ENCODE measurements around the gene GPR26.
"Not testable (repeated sequence)": the region's sequence is repeated elsewhere in the genome, so short reads cannot be mapped to it uniquely, and the experiment has no call there.

GPR26 gene

GRCh38 chr10:123715546-123715945 lies 49.4 kb downstream of the GPR26 start:
- peaks cover 4% of the 10 kb centered on the region for H3K27me3 ChIP-seq (replicated peaks; ENCODE audit: control insufficient read depth, insufficient read depth, low read length)
- no peak overlapping the region for H3K9ac ChIP-seq (ENCODE audit: low read length)
- H3K4me1 ChIP-seq (ENCODE audit: control insufficient read depth, insufficient read depth, low read length) = no peaks in the 10 kb centered on the region
- no peak overlapping the region for H3K4me3 ChIP-seq (ENCODE audit: low read length)
- H3K36me3 ChIP-seq (ENCODE audit: control insufficient read depth, insufficient read depth, low read length, severe bottlenecking) = no peaks in the 10 kb centered on the region
- H3K9me3 ChIP-seq (ENCODE audit: control insufficient read depth, low read length) = peaks cover 19% of the 10 kb centered on the region
- no peak for DNase-seq (ENCODE audit: low read depth)

- no peak overlapping the region for H3K9ac ChIP-seq (ENCODE audit: low read length)
- H3K9me3 ChIP-seq (ENCODE audit: control insufficient read depth, low read length) = peaks cover 23% of the 10 kb centered on the region
- H3K4me3 ChIP-seq (ENCODE audit: low read length) = no peak overlapping the region
- H3K4me1 ChIP-seq (ENCODE audit: control insufficient read depth, insufficient read depth, low read length) = no peaks in the 10 kb centered on the region
- no peak for DNase-seq (ENCODE audit: low read depth)
- peaks cover 7% of the 10 kb centered on the region for H3K27me3 ChIP-seq (replicated peaks; ENCODE audit: control insufficient read depth, insufficient read depth, low read length)
- H3K36me3 ChIP-seq (ENCODE audit: control insufficient read depth, insufficient read depth, low read length, severe bottlenecking) = no peaks in the 10 kb centered on the region
These were observed 51.2 kb downstream of the GPR26 start for GRCh38 chr10:123717336-123717735.

GRCh38 chr10:123718544-123719060 lies 52.4 kb downstream of the GPR26 start:
- Histone ChIP-seq H3K9ac (ENCODE audit: low read length) (no peak overlapping the region), H3K27me3 (replicated peaks; ENCODE audit: control insufficient read depth, insufficient read depth, low read length) (peaks cover 17% of the 10 kb centered on the region), H3K36me3 (ENCODE audit: control insufficient read depth, insufficient read depth, low read length, severe bottlenecking) (no peaks in the 10 kb centered on the region), H3K4me3 (ENCODE audit: low read length) (no peak overlapping the region), H3K4me1 (ENCODE audit: control insufficient read depth, insufficient read depth, low read length) (no peaks in the 10 kb centered on the region), H3K9me3 (ENCODE audit: control insufficient read depth, low read length) (peaks cover 23% of the 10 kb centered on the region)
- no peak for DNase-seq (ENCODE audit: low read depth)

- DNase-seq (ENCODE audit: low read depth) = no peak
- Histone ChIP-seq H3K4me1 (ENCODE audit: control insufficient read depth, insufficient read depth, low read length) (no peaks in the 10 kb centered on the region), H3K36me3 (ENCODE audit: control insufficient read depth, insufficient read depth, low read length, severe bottlenecking) (no peaks in the 10 kb centered on the region)
These were observed 54.4 kb downstream of the GPR26 start for GRCh38 chr10:123720536-123720935.

DNA sequence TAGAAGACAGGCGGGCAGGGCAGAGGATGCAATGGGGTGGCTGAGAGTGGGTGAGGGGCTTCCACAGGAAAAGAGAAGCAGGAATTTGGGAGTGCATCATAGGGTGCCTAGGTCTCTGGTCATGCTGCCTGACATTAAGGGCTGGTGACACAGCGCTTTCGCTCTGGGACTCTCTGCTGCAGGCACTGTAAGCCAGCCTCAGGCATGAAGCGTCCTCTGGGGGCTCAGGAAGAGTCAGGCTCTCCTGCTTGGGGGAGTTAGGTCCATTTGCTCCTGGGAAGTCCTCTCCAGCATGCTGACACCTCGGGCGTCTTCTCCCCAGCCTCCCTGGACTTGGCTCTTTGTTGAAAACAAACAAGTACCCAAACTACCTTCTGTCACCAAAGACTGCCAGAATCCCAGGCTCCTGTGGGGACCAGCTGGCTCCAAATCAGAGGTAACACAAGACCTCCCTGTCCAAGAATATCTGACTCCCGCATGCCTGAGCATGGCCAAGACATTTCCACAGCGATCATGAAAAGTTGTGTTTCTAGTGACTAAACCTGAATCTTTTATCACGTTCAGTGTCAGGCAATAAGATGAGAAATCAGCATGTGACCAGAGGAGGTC lies 55.4 kb downstream of the GPR26 start:
- H3K4me1 ChIP-seq (ENCODE audit: control insufficient read depth, insufficient read depth, low read length) = no peaks in the 10 kb centered on the region
- H3K36me3 ChIP-seq (ENCODE audit: control insufficient read depth, insufficient read depth, low read length, severe bottlenecking) = no peaks in the 10 kb centered on the region
- H3K4me3 ChIP-seq (ENCODE audit: low read length) = no peak overlapping the region
- peaks cover 19% of the 10 kb centered on the region for H3K27me3 ChIP-seq (replicated peaks; ENCODE audit: control insufficient read depth, insufficient read depth, low read length)
- no peak for DNase-seq (ENCODE audit: low read depth)
- peaks cover 16% of the 10 kb centered on the region for H3K9me3 ChIP-seq (ENCODE audit: control insufficient read depth, low read length)
- H3K9ac ChIP-seq (ENCODE audit: low read length) = no peak overlapping the region

More at GRCh38 chr10:123720536-123720935, 54.4 kb downstream of the GPR26 start:
- Histone ChIP-seq H3K4me3 (ENCODE audit: low read length) (no peak overlapping the region), H3K9me3 (ENCODE audit: control insufficient read depth, low read length) (peaks cover 21% of the 10 kb centered on the region), H3K27me3 (replicated peaks; ENCODE audit: control insufficient read depth, insufficient read depth, low read length) (peaks cover 17% of the 10 kb centered on the region), H3K9ac (ENCODE audit: low read length) (no peak overlapping the region)

- Histone ChIP-seq H3K9me3 (ENCODE audit: control insufficient read depth, low read length) (peaks cover 16% of the 10 kb centered on the region), H3K27me3 (replicated peaks; ENCODE audit: control insufficient read depth, insufficient read depth, low read length) (peaks cover 24% of the 10 kb centered on the region), H3K4me1 (ENCODE audit: control insufficient read depth, insufficient read depth, low read length) (no peaks in the 10 kb centered on the region), H3K4me3 (ENCODE audit: low read length) (no peak overlapping the region), H3K9ac (ENCODE audit: low read length) (no peak overlapping the region), H3K36me3 (ENCODE audit: control insufficient read depth, insufficient read depth, low read length, severe bottlenecking) (no peaks in the 10 kb centered on the region)
- no peak for DNase-seq (ENCODE audit: low read depth)
These were observed 56.2 kb downstream of the GPR26 start for GRCh38 chr10:123722351-123722750.

DNA sequence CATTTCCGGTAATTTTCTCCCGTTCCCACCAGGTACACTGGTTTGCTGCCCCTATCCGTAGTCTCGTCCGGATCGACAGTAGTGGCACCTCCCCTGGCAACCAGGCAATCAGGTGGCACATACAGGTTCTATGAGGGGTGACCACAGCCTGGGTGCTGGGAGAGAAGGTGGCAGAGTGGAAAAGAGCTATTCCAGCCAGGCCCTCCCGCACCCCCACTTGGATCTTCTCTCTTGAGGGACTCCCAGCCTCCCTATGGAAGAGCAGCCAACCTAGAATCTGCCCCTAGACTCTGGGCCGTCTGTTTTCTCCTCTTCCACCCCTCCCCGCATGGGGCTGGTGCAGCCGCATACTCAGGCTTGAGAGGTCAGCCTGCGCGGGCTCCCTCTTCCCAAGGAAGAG lies 58.6 kb downstream of the GPR26 start:
- Histone ChIP-seq H3K4me3 (ENCODE audit: low read length) (no peak overlapping the region), H3K27me3 (replicated peaks; ENCODE audit: control insufficient read depth, insufficient read depth, low read length) (peaks cover 33% of the 10 kb centered on the region), H3K9me3 (ENCODE audit: control insufficient read depth, low read length) (peaks cover 9% of the 10 kb centered on the region), H3K4me1 (ENCODE audit: control insufficient read depth, insufficient read depth, low read length) (no peaks in the 10 kb centered on the region), H3K9ac (ENCODE audit: low read length) (no peak overlapping the region), H3K36me3 (ENCODE audit: control insufficient read depth, insufficient read depth, low read length, severe bottlenecking) (no peaks in the 10 kb centered on the region)
- DNase-seq (ENCODE audit: low read depth) = no peak

- Histone ChIP-seq H3K27me3 (replicated peaks; ENCODE audit: control insufficient read depth, insufficient read depth, low read length) (peaks cover 33% of the 10 kb centered on the region), H3K4me3 (ENCODE audit: low read length) (no peak overlapping the region), H3K4me1 (ENCODE audit: control insufficient read depth, insufficient read depth, low read length) (no peaks in the 10 kb centered on the region), H3K9ac (ENCODE audit: low read length) (no peak overlapping the region), H3K36me3 (ENCODE audit: control insufficient read depth, insufficient read depth, low read length, severe bottlenecking) (no peaks in the 10 kb centered on the region), H3K9me3 (ENCODE audit: control insufficient read depth, low read length) (peaks cover 18% of the 10 kb centered on the region)
- no peak for DNase-seq (ENCODE audit: low read depth)
These were observed 60.2 kb downstream of the GPR26 start for GRCh38 chr10:123726381-123726780.

DNA sequence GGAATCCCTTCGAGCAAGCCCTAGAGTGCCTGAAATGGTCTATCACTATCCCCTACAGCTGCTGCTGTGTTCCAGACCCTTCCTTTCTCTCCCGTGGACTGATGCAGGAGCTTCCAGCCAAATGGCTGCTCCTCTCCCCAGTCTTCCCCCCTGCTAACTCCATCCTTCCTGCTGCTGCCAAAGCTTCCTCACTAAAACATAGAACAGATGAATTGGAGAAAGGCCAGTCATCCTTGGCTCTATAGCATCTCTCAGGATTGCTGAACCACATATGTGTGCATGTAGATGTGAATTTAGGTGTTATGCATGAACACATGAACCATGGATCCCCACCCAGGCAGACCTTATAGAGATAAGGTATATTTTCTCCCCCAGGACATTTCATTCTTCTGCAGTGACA lies 60.7 kb downstream of the GPR26 start:
- Histone ChIP-seq H3K36me3 (ENCODE audit: control insufficient read depth, insufficient read depth, low read length, severe bottlenecking) (no peaks in the 10 kb centered on the region), H3K9me3 (ENCODE audit: control insufficient read depth, low read length) (peaks cover 21% of the 10 kb centered on the region), H3K4me1 (ENCODE audit: control insufficient read depth, insufficient read depth, low read length) (no peaks in the 10 kb centered on the region), H3K9ac (ENCODE audit: low read length) (no peak overlapping the region), H3K27me3 (replicated peaks; ENCODE audit: control insufficient read depth, insufficient read depth, low read length) (peaks cover 33% of the 10 kb centered on the region), H3K4me3 (ENCODE audit: low read length) (no peak overlapping the region)
- no peak for DNase-seq (ENCODE audit: low read depth)

GRCh38 chr10:123729523-123729922 lies 63.4 kb downstream of the GPR26 start:
- H3K9me3 ChIP-seq (ENCODE audit: control insufficient read depth, low read length) = peaks cover 19% of the 10 kb centered on the region
- no peak overlapping the region for H3K4me3 ChIP-seq (ENCODE audit: low read length)
- peaks cover 20% of the 10 kb centered on the region for H3K27me3 ChIP-seq (replicated peaks; ENCODE audit: control insufficient read depth, insufficient read depth, low read length)
- no peak for DNase-seq (ENCODE audit: low read depth)
- no peaks in the 10 kb centered on the region for H3K36me3 ChIP-seq (ENCODE audit: control insufficient read depth, insufficient read depth, low read length, severe bottlenecking)
- no peaks in the 10 kb centered on the region for H3K4me1 ChIP-seq (ENCODE audit: control insufficient read depth, insufficient read depth, low read length)
- H3K9ac ChIP-seq (ENCODE audit: low read length) = no peak overlapping the region

DNA sequence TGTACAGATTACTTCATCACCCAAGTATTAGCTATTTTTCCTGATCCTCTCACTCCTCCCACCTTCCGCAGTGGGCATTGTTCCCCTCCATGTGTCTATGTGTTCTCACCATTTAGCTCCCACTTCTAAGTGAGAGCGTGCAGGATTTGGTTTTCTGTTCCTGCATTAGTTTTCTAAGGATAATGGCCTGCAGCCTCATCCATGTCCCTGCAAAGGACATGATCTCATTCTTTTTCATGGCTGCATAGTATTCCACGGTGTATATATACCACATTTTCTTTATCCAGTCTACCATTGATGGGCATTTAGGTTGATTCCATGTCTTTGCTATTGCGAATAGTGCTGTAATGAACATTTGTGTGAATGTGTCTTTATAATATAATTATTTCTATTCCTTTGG lies 70.8 kb downstream of the GPR26 start:
- H3K9ac ChIP-seq (ENCODE audit: low read length); H3K4me3 ChIP-seq (ENCODE audit: low read length); H3K36me3 ChIP-seq (ENCODE audit: control insufficient read depth, insufficient read depth, low read length, severe bottlenecking); H3K9me3 ChIP-seq (ENCODE audit: control insufficient read depth, low read length); DNase-seq (ENCODE audit: low read depth); H3K4me1 ChIP-seq (ENCODE audit: control insufficient read depth, insufficient read depth, low read length); H3K27me3 ChIP-seq (replicated peaks; ENCODE audit: control insufficient read depth, insufficient read depth, low read length): not testable (repeated sequence)

GRCh38 chr10:123741146-123741545 lies 75.0 kb downstream of the GPR26 start:
- H3K9me3 ChIP-seq (ENCODE audit: control insufficient read depth, low read length) = no peaks in the 10 kb centered on the region
- no peak overlapping the region for H3K4me3 ChIP-seq (ENCODE audit: low read length)
- H3K9ac ChIP-seq (ENCODE audit: low read length) = no peak overlapping the region
- no peaks in the 10 kb centered on the region for H3K36me3 ChIP-seq (ENCODE audit: control insufficient read depth, insufficient read depth, low read length, severe bottlenecking)
- H3K27me3 ChIP-seq (replicated peaks; ENCODE audit: control insufficient read depth, insufficient read depth, low read length) = peaks cover 4% of the 10 kb centered on the region
- no peaks in the 10 kb centered on the region for H3K4me1 ChIP-seq (ENCODE audit: control insufficient read depth, insufficient read depth, low read length)
- no peak for DNase-seq (ENCODE audit: low read depth)
